ENCODE measurements around the gene MED16.
"Not testable (repeated sequence)": the region's sequence is repeated elsewhere in the genome, so short reads cannot be mapped to it uniquely, and the experiment has no call there.

Gene MED16

GRCh38 chr19:887599-887998 is 5.4 kb downstream of the MED16 start:
- DNase-seq: no peak

- DNase-seq: no peak
Measured at GRCh38 chr19:887072-887471, 5.9 kb downstream of the MED16 start.

GRCh38 chr19:885536-886224 is 7.3 kb downstream of the MED16 start:
- no peak for DNase-seq

- no peak for DNase-seq
Measured at GRCh38 chr19:884420-885211, 8.4 kb downstream of the MED16 start.

GRCh38 chr19:883661-884211 is 9.3 kb downstream of the MED16 start:
- no peak for DNase-seq

GRCh38 chr19:882871-883497 is 10.0 kb downstream of the MED16 start:
- no peak for DNase-seq

- no peak for DNase-seq
Measured at GRCh38 chr19:881385-882071, 11.5 kb downstream of the MED16 start.

GRCh38 chr19:879711-880438 is 13.1 kb downstream of the MED16 start:
- no peak for DNase-seq

GRCh38 chr19:878751-879561 is 14.0 kb downstream of the MED16 start:
- DNase-seq: not testable (repeated sequence)

GRCh38 chr19:877992-878660 is 14.9 kb downstream of the MED16 start:
- not testable (repeated sequence) for DNase-seq

GRCh38 chr19:876780-877314 is 16.1 kb downstream of the MED16 start:
- no peak for DNase-seq

GRCh38 chr19:876089-876488 is 16.9 kb downstream of the MED16 start:
- DNase-seq: no peak

- DNase-seq: no peak
Measured at GRCh38 chr19:875265-875879, 17.6 kb downstream of the MED16 start.

GRCh38 chr19:873561-874041 is 19.4 kb downstream of the MED16 start:
- no peak for DNase-seq

- peak; percentile 71 for DNase-seq
Measured at GRCh38 chr19:873084-873483, 19.9 kb downstream of the MED16 start.

- DNase-seq: peak; percentile 92
Measured at GRCh38 chr19:872266-872951, 20.6 kb downstream of the MED16 start.

GRCh38 chr19:871446-872265 is 21.3 kb downstream of the MED16 start:
- no peak for DNase-seq

- DNase-seq: no peak
Measured at GRCh38 chr19:870963-871401, 22.0 kb downstream of the MED16 start.

Data from OCI-M1 (cell line).